ENCODE results near the gene TRIM32. TPM values are rescaled to one million over a fixed set of nuclear protein-coding genes. Genes with fewer than 3 reads are reported as not detected.

TRIM32 gene
- polyA plus RNA-seq, 1 of the 3 experiments (the other 2 are of a cell fraction) = 10.2 TPM

DNA sequence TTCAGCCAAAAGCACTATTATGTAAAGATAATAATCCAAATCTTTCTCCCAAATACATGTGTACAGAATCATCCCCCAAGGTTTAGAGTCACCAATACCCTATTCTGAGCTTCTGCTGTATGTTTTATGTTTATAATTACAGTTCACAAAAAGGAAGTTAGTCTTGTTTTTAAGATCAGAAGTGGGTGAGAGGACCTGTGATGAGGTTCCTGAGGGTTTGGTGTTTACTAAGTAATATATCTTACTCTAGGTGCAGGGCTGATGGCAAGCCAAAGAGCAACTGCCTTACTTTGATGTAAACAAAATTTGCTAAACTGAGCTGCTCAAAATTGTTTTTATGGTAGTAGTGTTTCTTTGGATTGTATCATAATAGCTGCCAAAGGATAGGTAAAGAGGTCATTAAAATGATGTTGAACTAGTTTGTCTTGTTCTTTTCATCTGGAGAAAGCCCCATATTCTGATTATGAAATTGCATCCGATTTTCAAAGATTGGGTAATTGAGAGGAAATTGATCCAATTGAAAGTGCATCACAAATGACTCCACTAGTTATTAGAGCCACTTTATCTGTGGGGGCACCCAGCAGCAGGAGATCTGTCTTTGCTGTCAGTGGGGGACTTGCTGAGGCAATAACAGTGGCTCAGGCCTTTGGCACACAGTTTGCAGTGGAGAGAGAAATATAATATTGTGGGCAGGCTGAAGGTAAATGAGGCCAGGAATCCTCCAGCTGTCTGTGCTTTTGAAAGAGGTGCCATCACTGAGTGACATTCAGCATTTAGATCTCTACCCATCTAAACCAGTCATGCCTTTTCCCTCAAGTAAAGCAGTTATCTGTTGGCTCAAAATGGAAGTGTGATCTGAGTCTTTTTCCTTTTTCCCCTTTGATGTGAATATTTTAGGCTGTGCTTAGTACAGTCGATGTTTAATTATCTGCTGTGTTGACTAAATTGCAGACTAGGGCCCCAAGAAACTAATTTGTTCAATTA, 14.1 kb downstream of the TRIM32 start:
- Histone ChIP-seq H3K4me1 (ENCODE audit: control insufficient read depth in 1 of 2, insufficient read depth in 2 of 2, low read depth in 1 of 2, low read length in 1 of 2) (peaks cover 0 to 5% of the 10 kb centered on the region in 2 experiments; a peak in 2 of 4 replicates), H3K79me2 (ENCODE audit: insufficient read depth) (peaks cover 39% of the 10 kb centered on the region; the same call in 1 of the 2 replicates), H3K9me2 (no peaks in the 10 kb centered on the region), H3K9me3 (no peaks in the 10 kb centered on the region), H4K20me1 (ENCODE audit: insufficient read depth) (peaks cover 19% of the 10 kb centered on the region), H3K36me3 (replicated peaks in 1 of 2; ENCODE audit: control insufficient read depth in 1 of 2, insufficient read depth in 2 of 2, low read length in 1 of 2) (peaks cover 37 to 63% of the 10 kb centered on the region in 2 experiments), H3K27me3 (ENCODE audit: insufficient read depth) (no peaks in the 10 kb centered on the region), H3K4me2 (no peak overlapping the region), H3F3A (replicated peaks; ENCODE audit: insufficient read depth) (no peaks in the 10 kb centered on the region), H3K9ac (no peak overlapping the region), H3K27ac (ENCODE audit: low read depth in 2 of 2, low read length in 1 of 2) (no peak overlapping the region; a peak in 1 of 4 replicates), H2AFZ (ENCODE audit: low read depth) (no peak overlapping the region), H3K4me3 (ENCODE audit: low read depth in 2 of 2, low read length in 1 of 2) (no peak overlapping the region)
- WGBS (ENCODE audit: low lambda C conversion rate) = 85% methylated on average over 2 of the region's 2 CpGs
- ChIA-PET CTCF (interaction anchor here (0.9 kb wide), 1 partner anchor 20 kb away, joined by 3 read pairs; no protein-coding TSS in a partner anchor), POLR2A (no interaction called here)
- no peak for DNase-seq
- TF ChIP-seq FOXM1 (IDR thresholded peaks at IDR 0.05; ENCODE audit: low read depth) (no peak), GABPA (IDR thresholded peaks at IDR 0.05; ENCODE audit: low read depth) (no peak), CHD2 (IDR thresholded peaks at IDR 0.05; ENCODE audit: low read length, partially characterized antibody) (no peak), EZH2phosphoT487 (IDR thresholded peaks at IDR 0.05; ENCODE audit: borderline replicate concordance, low read depth) (no peak), TAF1 (IDR thresholded peaks at IDR 0.05; ENCODE audit: borderline replicate concordance, low read depth, low read length) (no peak), GATA2 (CRISPR knock-in tag; IDR thresholded peaks at IDR 0.05) (no peak), SMC3 (IDR thresholded peaks at IDR 0.05; ENCODE audit: low read depth, low read length) (no peak), RAD21 (IDR thresholded peaks at IDR 0.05; ENCODE audit: low read length) (no peak), MEF2A (IDR thresholded peaks at IDR 0.05; ENCODE audit: borderline replicate concordance, low read depth) (no peak), FOSL2 (IDR thresholded peaks at IDR 0.05; ENCODE audit: borderline replicate concordance, low read depth) (no peak), RCOR1 (IDR thresholded peaks at IDR 0.05; ENCODE audit: low read length) (no peak), POLR2AphosphoS5 (IDR thresholded peaks at IDR 0.05; ENCODE audit: low read depth, low read length) (no peak), FOXJ3 (CRISPR knock-in tag; IDR thresholded peaks at IDR 0.05) (no peak)
- TF ChIP-seq, protein P1, sequence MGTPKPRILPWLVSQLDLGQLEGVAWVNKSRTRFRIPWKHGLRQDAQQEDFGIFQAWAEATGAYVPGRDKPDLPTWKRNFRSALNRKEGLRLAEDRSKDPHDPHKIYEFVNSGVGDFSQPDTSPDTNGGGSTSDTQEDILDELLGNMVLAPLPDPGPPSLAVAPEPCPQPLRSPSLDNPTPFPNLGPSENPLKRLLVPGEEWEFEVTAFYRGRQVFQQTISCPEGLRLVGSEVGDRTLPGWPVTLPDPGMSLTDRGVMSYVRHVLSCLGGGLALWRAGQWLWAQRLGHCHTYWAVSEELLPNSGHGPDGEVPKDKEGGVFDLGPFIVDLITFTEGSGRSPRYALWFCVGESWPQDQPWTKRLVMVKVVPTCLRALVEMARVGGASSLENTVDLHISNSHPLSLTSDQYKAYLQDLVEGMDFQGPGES (IDR thresholded peaks at IDR 0.05; ENCODE audit: low read depth, low read length) = no peak
- TF ChIP-seq, protein P2, sequence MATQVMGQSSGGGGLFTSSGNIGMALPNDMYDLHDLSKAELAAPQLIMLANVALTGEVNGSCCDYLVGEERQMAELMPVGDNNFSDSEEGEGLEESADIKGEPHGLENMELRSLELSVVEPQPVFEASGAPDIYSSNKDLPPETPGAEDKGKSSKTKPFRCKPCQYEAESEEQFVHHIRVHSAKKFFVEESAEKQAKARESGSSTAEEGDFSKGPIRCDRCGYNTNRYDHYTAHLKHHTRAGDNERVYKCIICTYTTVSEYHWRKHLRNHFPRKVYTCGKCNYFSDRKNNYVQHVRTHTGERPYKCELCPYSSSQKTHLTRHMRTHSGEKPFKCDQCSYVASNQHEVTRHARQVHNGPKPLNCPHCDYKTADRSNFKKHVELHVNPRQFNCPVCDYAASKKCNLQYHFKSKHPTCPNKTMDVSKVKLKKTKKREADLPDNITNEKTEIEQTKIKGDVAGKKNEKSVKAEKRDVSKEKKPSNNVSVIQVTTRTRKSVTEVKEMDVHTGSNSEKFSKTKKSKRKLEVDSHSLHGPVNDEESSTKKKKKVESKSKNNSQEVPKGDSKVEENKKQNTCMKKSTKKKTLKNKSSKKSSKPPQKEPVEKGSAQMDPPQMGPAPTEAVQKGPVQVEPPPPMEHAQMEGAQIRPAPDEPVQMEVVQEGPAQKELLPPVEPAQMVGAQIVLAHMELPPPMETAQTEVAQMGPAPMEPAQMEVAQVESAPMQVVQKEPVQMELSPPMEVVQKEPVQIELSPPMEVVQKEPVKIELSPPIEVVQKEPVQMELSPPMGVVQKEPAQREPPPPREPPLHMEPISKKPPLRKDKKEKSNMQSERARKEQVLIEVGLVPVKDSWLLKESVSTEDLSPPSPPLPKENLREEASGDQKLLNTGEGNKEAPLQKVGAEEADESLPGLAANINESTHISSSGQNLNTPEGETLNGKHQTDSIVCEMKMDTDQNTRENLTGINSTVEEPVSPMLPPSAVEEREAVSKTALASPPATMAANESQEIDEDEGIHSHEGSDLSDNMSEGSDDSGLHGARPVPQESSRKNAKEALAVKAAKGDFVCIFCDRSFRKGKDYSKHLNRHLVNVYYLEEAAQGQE (IDR thresholded peaks at IDR 0.05; ENCODE audit: low read depth, low read length) = no peak
- TF ChIP-seq, protein P3, sequence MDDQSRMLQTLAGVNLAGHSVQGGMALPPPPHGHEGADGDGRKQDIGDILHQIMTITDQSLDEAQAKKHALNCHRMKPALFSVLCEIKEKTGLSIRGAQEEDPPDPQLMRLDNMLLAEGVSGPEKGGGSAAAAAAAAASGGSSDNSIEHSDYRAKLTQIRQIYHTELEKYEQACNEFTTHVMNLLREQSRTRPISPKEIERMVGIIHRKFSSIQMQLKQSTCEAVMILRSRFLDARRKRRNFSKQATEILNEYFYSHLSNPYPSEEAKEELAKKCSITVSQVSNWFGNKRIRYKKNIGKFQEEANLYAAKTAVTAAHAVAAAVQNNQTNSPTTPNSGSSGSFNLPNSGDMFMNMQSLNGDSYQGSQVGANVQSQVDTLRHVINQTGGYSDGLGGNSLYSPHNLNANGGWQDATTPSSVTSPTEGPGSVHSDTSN (IDR thresholded peaks at IDR 0.05) = no peak
- TF ChIP-seq, protein P4, sequence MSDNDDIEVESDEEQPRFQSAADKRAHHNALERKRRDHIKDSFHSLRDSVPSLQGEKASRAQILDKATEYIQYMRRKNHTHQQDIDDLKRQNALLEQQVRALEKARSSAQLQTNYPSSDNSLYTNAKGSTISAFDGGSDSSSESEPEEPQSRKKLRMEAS (IDR thresholded peaks at IDR 0.05; ENCODE audit: low read depth) = no peak
- TF ChIP-seq, protein P5, sequence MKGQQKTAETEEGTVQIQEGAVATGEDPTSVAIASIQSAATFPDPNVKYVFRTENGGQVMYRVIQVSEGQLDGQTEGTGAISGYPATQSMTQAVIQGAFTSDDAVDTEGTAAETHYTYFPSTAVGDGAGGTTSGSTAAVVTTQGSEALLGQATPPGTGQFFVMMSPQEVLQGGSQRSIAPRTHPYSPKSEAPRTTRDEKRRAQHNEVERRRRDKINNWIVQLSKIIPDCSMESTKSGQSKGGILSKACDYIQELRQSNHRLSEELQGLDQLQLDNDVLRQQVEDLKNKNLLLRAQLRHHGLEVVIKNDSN (IDR thresholded peaks at IDR 0.05; ENCODE audit: borderline replicate concordance, low read depth) = no peak
- TF ChIP-seq, protein P6, sequence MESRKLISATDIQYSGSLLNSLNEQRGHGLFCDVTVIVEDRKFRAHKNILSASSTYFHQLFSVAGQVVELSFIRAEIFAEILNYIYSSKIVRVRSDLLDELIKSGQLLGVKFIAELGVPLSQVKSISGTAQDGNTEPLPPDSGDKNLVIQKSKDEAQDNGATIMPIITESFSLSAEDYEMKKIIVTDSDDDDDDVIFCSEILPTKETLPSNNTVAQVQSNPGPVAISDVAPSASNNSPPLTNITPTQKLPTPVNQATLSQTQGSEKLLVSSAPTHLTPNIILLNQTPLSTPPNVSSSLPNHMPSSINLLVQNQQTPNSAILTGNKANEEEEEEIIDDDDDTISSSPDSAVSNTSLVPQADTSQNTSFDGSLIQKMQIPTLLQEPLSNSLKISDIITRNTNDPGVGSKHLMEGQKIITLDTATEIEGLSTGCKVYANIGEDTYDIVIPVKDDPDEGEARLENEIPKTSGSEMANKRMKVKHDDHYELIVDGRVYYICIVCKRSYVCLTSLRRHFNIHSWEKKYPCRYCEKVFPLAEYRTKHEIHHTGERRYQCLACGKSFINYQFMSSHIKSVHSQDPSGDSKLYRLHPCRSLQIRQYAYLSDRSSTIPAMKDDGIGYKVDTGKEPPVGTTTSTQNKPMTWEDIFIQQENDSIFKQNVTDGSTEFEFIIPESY (IDR thresholded peaks at IDR 0.05; ENCODE audit: borderline replicate concordance, low read depth) = no peak
- TF ChIP-seq, protein P7, sequence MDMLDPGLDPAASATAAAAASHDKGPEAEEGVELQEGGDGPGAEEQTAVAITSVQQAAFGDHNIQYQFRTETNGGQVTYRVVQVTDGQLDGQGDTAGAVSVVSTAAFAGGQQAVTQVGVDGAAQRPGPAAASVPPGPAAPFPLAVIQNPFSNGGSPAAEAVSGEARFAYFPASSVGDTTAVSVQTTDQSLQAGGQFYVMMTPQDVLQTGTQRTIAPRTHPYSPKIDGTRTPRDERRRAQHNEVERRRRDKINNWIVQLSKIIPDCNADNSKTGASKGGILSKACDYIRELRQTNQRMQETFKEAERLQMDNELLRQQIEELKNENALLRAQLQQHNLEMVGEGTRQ (IDR thresholded peaks at IDR 0.05; ENCODE audit: borderline replicate concordance, low read depth, low read length) = no peak
